ENCODE measurements around the gene NF2.

DNA sequence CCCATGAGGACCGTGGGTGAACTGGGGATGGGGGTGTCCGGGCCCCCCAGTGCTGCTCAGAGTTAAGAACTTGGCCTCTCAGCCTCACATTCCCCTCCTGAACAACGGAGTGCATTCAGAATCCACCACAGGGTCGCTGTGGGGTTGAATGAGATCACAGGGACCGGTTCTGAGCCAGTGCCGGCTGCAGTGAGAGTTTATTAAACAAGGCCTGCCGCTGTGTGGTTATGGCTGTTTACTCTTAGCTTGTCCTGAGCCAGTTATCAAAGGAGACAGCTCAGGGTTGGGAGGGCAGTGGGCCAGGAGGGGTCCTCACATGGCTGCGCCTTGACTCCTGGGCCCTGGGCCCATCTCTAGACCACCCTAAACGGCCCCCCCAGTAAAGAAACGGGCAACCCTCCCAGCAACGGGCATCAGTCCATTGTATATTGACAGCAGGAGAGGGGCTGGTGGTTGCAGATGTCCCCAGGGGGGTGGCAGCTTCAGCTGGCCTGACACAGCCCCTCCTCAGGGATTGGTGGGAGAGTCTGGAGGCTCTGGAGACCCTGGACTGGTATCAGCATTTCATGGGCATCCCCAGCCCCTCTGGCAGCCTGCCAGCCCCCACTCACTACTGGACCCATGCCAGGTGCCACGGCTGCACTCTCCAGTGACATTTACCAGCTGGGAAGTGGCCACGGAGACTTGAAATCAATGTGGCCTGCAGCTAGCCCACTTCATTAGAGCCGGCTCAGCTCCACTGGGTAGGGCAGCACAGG lies 101.3 kb downstream of the NF2 start:
- TF ChIP-seq EZH2 (IDR thresholded peaks at IDR 0.05; ENCODE audit: low read depth, unreplicated experiment) (no peak), POLR2AphosphoS5 (IDR thresholded peaks at IDR 0.05; ENCODE audit: low read depth) (no peak), EZH2phosphoT487 (IDR thresholded peaks at IDR 0.05; ENCODE audit: unreplicated experiment) (no peak), ZNF114 (CRISPR knock-in tag; IDR thresholded peaks at IDR 0.05) (no peak), JUNB (IDR thresholded peaks at IDR 0.05; ENCODE audit: unreplicated experiment) (no peak), CREB1 (CRISPR knock-in tag; IDR thresholded peaks at IDR 0.05; ENCODE audit: low read depth) (no peak), NANOG (IDR thresholded peaks at IDR 0.05; ENCODE audit: borderline replicate concordance) (no peak), ZNF331 (CRISPR knock-in tag; IDR thresholded peaks at IDR 0.05; ENCODE audit: low read depth) (no peak), STAT1 (IDR thresholded peaks at IDR 0.05; ENCODE audit: unreplicated experiment) (no peak)
- TF ChIP-seq, protein P1, sequence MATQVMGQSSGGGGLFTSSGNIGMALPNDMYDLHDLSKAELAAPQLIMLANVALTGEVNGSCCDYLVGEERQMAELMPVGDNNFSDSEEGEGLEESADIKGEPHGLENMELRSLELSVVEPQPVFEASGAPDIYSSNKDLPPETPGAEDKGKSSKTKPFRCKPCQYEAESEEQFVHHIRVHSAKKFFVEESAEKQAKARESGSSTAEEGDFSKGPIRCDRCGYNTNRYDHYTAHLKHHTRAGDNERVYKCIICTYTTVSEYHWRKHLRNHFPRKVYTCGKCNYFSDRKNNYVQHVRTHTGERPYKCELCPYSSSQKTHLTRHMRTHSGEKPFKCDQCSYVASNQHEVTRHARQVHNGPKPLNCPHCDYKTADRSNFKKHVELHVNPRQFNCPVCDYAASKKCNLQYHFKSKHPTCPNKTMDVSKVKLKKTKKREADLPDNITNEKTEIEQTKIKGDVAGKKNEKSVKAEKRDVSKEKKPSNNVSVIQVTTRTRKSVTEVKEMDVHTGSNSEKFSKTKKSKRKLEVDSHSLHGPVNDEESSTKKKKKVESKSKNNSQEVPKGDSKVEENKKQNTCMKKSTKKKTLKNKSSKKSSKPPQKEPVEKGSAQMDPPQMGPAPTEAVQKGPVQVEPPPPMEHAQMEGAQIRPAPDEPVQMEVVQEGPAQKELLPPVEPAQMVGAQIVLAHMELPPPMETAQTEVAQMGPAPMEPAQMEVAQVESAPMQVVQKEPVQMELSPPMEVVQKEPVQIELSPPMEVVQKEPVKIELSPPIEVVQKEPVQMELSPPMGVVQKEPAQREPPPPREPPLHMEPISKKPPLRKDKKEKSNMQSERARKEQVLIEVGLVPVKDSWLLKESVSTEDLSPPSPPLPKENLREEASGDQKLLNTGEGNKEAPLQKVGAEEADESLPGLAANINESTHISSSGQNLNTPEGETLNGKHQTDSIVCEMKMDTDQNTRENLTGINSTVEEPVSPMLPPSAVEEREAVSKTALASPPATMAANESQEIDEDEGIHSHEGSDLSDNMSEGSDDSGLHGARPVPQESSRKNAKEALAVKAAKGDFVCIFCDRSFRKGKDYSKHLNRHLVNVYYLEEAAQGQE (IDR thresholded peaks at IDR 0.05; ENCODE audit: unreplicated experiment) = no peak
- TF ChIP-seq, protein P2, sequence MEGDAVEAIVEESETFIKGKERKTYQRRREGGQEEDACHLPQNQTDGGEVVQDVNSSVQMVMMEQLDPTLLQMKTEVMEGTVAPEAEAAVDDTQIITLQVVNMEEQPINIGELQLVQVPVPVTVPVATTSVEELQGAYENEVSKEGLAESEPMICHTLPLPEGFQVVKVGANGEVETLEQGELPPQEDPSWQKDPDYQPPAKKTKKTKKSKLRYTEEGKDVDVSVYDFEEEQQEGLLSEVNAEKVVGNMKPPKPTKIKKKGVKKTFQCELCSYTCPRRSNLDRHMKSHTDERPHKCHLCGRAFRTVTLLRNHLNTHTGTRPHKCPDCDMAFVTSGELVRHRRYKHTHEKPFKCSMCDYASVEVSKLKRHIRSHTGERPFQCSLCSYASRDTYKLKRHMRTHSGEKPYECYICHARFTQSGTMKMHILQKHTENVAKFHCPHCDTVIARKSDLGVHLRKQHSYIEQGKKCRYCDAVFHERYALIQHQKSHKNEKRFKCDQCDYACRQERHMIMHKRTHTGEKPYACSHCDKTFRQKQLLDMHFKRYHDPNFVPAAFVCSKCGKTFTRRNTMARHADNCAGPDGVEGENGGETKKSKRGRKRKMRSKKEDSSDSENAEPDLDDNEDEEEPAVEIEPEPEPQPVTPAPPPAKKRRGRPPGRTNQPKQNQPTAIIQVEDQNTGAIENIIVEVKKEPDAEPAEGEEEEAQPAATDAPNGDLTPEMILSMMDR (conservative IDR thresholded peaks at IDR 0.05; ENCODE audit: low read depth in 2 of 2) = no peak
- TF ChIP-seq, protein P3, sequence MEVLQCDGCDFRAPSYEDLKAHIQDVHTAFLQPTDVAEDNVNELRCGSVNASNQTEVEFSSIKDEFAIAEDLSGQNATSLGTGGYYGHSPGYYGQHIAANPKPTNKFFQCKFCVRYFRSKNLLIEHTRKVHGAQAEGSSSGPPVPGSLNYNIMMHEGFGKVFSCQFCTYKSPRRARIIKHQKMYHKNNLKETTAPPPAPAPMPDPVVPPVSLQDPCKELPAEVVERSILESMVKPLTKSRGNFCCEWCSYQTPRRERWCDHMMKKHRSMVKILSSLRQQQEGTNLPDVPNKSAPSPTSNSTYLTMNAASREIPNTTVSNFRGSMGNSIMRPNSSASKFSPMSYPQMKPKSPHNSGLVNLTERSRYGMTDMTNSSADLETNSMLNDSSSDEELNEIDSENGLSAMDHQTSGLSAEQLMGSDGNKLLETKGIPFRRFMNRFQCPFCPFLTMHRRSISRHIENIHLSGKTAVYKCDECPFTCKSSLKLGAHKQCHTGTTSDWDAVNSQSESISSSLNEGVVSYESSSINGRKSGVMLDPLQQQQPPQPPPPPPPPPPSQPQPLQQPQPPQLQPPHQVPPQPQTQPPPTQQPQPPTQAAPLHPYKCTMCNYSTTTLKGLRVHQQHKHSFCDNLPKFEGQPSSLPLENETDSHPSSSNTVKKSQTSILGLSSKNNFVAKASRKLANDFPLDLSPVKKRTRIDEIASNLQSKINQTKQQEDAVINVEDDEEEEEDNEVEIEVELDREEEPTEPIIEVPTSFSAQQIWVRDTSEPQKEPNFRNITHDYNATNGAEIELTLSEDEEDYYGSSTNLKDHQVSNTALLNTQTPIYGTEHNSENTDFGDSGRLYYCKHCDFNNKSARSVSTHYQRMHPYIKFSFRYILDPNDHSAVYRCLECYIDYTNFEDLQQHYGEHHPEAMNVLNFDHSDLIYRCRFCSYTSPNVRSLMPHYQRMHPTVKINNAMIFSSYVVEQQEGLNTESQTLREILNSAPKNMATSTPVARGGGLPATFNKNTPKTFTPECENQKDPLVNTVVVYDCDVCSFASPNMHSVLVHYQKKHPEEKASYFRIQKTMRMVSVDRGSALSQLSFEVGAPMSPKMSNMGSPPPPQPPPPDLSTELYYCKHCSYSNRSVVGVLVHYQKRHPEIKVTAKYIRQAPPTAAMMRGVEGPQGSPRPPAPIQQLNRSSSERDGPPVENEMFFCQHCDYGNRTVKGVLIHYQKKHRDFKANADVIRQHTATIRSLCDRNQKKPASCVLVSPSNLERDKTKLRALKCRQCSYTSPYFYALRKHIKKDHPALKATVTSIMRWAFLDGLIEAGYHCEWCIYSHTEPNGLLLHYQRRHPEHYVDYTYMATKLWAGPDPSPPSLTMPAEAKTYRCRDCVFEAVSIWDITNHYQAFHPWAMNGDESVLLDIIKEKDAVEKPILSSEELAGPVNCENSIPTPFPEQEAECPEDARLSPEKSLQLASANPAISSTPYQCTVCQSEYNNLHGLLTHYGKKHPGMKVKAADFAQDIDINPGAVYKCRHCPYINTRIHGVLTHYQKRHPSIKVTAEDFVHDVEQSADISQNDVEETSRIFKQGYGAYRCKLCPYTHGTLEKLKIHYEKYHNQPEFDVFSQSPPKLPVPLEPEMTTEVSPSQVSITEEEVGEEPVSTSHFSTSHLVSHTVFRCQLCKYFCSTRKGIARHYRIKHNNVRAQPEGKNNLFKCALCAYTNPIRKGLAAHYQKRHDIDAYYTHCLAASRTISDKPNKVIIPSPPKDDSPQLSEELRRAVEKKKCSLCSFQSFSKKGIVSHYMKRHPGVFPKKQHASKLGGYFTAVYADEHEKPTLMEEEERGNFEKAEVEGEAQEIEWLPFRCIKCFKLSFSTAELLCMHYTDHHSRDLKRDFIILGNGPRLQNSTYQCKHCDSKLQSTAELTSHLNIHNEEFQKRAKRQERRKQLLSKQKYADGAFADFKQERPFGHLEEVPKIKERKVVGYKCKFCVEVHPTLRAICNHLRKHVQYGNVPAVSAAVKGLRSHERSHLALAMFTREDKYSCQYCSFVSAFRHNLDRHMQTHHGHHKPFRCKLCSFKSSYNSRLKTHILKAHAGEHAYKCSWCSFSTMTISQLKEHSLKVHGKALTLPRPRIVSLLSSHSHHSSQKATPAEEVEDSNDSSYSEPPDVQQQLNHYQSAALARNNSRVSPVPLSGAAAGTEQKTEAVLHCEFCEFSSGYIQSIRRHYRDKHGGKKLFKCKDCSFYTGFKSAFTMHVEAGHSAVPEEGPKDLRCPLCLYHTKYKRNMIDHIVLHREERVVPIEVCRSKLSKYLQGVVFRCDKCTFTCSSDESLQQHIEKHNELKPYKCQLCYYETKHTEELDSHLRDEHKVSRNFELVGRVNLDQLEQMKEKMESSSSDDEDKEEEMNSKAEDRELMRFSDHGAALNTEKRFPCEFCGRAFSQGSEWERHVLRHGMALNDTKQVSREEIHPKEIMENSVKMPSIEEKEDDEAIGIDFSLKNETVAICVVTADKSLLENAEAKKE (CRISPR knock-in tag; IDR thresholded peaks at IDR 0.05) = no peak
- TF ChIP-seq, protein P4, sequence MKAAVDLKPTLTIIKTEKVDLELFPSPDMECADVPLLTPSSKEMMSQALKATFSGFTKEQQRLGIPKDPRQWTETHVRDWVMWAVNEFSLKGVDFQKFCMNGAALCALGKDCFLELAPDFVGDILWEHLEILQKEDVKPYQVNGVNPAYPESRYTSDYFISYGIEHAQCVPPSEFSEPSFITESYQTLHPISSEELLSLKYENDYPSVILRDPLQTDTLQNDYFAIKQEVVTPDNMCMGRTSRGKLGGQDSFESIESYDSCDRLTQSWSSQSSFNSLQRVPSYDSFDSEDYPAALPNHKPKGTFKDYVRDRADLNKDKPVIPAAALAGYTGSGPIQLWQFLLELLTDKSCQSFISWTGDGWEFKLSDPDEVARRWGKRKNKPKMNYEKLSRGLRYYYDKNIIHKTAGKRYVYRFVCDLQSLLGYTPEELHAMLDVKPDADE (IDR thresholded peaks at IDR 0.05) = no peak
